K562 (cell line): Measurements from ENCODE around the gene MFSD12. TPM values are rescaled to one million over a fixed set of nuclear protein-coding genes. Genes with fewer than 3 reads are reported as not detected.

Experiments
- CEBPZ ChIP-seq: fragments of 150-350 bp; IDR thresholded peaks from 2 replicates; pipeline ENCODE4 v1.6.1; 2014; ENCODE audit warnings: low read depth, mild to moderate bottlenecking, low read length, borderline replicate concordance
- ETS2 ChIP-seq: IDR thresholded peaks from 2 replicates; pipeline ENCODE4 v1.6.1; 2016; ENCODE audit warnings: borderline replicate concordance, missing genetic modification characterization, mild to moderate bottlenecking, moderate library complexity, missing compliant biosample characterization; ENCODE audit not compliant: poor library complexity, severe bottlenecking
- L3MBTL2 ChIP-seq: fragments of 450-650 bp; IDR thresholded peaks from 2 replicates; pipeline ENCODE4 v1.6.1; 2016; ENCODE audit warnings: mild to moderate bottlenecking, moderate library complexity
- LCOR ChIP-seq: sonication (generic); formaldehyde crosslinking; IDR thresholded peaks from 2 replicates; pipeline ENCODE4 v1.8.0; 2022; ENCODE audit warnings: mild to moderate bottlenecking, missing genetic modification reagents
- NFRKB ChIP-seq: fragments of 450-650 bp; IDR thresholded peaks from 2 replicates; pipeline ENCODE4 v1.6.1; 2016; ENCODE audit warnings: low read depth
- RUNX1 ChIP-seq: sonication (generic); IDR thresholded peaks from 2 replicates; pipeline ENCODE4 v1.6.1; 2016; ENCODE audit warnings: antibody characterized with exemption, low read depth
- TOE1 ChIP-seq, 2 experiments: fragments of 450-650 bp in 1 of 2; sonication (generic) in 1 of 2; formaldehyde crosslinking in 1 of 2; IDR thresholded peaks; 2 replicates each; pipeline versions ENCODE4 v1.7.1 to v1.8.0; 2016 to 2022; ENCODE audit warnings: borderline replicate concordance in 2 of 2, mild to moderate bottlenecking in 2 of 2, antibody characterized with exemption in 1 of 2, inconsistent platforms in 1 of 2, low read depth in 1 of 2, missing genetic modification reagents in 1 of 2, moderate library complexity in 1 of 2
- ZNF146 ChIP-seq: IDR thresholded peaks from one replicate; pipeline ENCODE4 v1.6.1; 2018; ENCODE audit warnings: missing compliant biosample characterization; ENCODE audit not compliant: unreplicated experiment
- polyA plus RNA-seq, 8 experiments: library from polyadenylated mRNA; depleted of rRNA in 4 of 8; stranded (reverse) in 5 of 8; unstranded in 3 of 8; fragments of >200 nt; fragmentation: Nextera tagmentation in 2 of 8; fragmentation: Illumina TruSeq in 1 of 8; extraction: Ambion mirVana in 2 of 8; extraction: Trizol in 1 of 8; gene quantifications; 2 replicates each; pipeline versions ENCODE4 v1.2.1 to v1.2.3, GENCODE V29; 2011 to 2014; ENCODE audit warnings: inconsistent platforms in 1 of 8, missing spikeins in 1 of 8
- total RNA-seq, 7 experiments: library from RNA; depleted of rRNA in 6 of 7; stranded (reverse); fragments of >200 nt in 6 of 7; fragmentation: Illumina TruSeq in 2 of 7; extraction: Trizol in 2 of 7; gene quantifications; 2 replicates each; pipeline versions ENCODE4 v1.2.1 to v1.2.3, GENCODE V29; 2011 to 2021; ENCODE audit warnings: low replicate concordance in 1 of 7
- TF ChIP-seq, protein P1 (sequence below): fragments of 450-650 bp; IDR thresholded peaks from 2 replicates; pipeline ENCODE4 v1.6.1; 2016; ENCODE audit warnings: mild to moderate bottlenecking, moderate library complexity
- TF ChIP-seq, protein P2 (sequence below): fragments of 250-450 bp; sonication (Bioruptor Pico); IDR thresholded peaks from 2 replicates; pipeline ENCODE4 v1.8.0; 2022; ENCODE audit warnings: inconsistent platforms, mild to moderate bottlenecking, moderate library complexity, borderline replicate concordance

The MFSD12 gene
- total and polyA plus RNA-seq, 9 of the 15 experiments (the other 6 are each of a cell fraction or from before 2014, with no cell fraction given): 0.69 to 112 (median 31.8) TPM

DNA sequence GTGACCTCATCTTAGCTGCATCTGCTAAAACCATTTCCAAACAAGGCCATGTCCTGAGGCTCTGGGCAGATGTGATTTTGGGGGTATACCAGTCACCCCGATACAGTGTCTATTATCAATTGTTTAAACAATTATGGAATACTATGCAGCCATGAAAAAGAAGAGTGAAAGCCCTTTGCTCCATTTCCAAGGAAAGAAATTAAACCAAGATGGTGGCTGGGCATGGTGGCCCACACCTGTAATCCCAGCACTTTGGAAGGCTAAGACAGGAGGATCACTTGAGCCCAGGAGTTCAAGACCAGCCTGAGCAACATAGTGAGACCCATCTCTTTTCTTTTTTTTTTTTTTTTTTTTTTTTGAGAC, 17.6 kb downstream of the MFSD12 start (continued):
- TF ChIP-seq, protein P1, sequence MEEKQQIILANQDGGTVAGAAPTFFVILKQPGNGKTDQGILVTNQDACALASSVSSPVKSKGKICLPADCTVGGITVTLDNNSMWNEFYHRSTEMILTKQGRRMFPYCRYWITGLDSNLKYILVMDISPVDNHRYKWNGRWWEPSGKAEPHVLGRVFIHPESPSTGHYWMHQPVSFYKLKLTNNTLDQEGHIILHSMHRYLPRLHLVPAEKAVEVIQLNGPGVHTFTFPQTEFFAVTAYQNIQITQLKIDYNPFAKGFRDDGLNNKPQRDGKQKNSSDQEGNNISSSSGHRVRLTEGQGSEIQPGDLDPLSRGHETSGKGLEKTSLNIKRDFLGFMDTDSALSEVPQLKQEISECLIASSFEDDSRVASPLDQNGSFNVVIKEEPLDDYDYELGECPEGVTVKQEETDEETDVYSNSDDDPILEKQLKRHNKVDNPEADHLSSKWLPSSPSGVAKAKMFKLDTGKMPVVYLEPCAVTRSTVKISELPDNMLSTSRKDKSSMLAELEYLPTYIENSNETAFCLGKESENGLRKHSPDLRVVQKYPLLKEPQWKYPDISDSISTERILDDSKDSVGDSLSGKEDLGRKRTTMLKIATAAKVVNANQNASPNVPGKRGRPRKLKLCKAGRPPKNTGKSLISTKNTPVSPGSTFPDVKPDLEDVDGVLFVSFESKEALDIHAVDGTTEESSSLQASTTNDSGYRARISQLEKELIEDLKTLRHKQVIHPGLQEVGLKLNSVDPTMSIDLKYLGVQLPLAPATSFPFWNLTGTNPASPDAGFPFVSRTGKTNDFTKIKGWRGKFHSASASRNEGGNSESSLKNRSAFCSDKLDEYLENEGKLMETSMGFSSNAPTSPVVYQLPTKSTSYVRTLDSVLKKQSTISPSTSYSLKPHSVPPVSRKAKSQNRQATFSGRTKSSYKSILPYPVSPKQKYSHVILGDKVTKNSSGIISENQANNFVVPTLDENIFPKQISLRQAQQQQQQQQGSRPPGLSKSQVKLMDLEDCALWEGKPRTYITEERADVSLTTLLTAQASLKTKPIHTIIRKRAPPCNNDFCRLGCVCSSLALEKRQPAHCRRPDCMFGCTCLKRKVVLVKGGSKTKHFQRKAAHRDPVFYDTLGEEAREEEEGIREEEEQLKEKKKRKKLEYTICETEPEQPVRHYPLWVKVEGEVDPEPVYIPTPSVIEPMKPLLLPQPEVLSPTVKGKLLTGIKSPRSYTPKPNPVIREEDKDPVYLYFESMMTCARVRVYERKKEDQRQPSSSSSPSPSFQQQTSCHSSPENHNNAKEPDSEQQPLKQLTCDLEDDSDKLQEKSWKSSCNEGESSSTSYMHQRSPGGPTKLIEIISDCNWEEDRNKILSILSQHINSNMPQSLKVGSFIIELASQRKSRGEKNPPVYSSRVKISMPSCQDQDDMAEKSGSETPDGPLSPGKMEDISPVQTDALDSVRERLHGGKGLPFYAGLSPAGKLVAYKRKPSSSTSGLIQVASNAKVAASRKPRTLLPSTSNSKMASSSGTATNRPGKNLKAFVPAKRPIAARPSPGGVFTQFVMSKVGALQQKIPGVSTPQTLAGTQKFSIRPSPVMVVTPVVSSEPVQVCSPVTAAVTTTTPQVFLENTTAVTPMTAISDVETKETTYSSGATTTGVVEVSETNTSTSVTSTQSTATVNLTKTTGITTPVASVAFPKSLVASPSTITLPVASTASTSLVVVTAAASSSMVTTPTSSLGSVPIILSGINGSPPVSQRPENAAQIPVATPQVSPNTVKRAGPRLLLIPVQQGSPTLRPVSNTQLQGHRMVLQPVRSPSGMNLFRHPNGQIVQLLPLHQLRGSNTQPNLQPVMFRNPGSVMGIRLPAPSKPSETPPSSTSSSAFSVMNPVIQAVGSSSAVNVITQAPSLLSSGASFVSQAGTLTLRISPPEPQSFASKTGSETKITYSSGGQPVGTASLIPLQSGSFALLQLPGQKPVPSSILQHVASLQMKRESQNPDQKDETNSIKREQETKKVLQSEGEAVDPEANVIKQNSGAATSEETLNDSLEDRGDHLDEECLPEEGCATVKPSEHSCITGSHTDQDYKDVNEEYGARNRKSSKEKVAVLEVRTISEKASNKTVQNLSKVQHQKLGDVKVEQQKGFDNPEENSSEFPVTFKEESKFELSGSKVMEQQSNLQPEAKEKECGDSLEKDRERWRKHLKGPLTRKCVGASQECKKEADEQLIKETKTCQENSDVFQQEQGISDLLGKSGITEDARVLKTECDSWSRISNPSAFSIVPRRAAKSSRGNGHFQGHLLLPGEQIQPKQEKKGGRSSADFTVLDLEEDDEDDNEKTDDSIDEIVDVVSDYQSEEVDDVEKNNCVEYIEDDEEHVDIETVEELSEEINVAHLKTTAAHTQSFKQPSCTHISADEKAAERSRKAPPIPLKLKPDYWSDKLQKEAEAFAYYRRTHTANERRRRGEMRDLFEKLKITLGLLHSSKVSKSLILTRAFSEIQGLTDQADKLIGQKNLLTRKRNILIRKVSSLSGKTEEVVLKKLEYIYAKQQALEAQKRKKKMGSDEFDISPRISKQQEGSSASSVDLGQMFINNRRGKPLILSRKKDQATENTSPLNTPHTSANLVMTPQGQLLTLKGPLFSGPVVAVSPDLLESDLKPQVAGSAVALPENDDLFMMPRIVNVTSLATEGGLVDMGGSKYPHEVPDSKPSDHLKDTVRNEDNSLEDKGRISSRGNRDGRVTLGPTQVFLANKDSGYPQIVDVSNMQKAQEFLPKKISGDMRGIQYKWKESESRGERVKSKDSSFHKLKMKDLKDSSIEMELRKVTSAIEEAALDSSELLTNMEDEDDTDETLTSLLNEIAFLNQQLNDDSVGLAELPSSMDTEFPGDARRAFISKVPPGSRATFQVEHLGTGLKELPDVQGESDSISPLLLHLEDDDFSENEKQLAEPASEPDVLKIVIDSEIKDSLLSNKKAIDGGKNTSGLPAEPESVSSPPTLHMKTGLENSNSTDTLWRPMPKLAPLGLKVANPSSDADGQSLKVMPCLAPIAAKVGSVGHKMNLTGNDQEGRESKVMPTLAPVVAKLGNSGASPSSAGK: no peak
- TF ChIP-seq ETS2 (tag): no peak
- TF ChIP-seq NFRKB: no peak
- no peak for TF ChIP-seq RUNX1
- peak; percentile 100 for TF ChIP-seq ZNF146
- no peak for TF ChIP-seq L3MBTL2
- no peak for TF ChIP-seq TOE1 (IDR thresholded peaks at IDR 0.05; ENCODE audit: borderline replicate concordance)
- TF ChIP-seq TOE1 (CRISPR knock-in tag; IDR thresholded peaks at IDR 0.05; ENCODE audit: borderline replicate concordance, low read depth): no peak
- no peak for TF ChIP-seq LCOR (CRISPR knock-in tag)
- TF ChIP-seq CEBPZ: no peak
- TF ChIP-seq, protein P2, sequence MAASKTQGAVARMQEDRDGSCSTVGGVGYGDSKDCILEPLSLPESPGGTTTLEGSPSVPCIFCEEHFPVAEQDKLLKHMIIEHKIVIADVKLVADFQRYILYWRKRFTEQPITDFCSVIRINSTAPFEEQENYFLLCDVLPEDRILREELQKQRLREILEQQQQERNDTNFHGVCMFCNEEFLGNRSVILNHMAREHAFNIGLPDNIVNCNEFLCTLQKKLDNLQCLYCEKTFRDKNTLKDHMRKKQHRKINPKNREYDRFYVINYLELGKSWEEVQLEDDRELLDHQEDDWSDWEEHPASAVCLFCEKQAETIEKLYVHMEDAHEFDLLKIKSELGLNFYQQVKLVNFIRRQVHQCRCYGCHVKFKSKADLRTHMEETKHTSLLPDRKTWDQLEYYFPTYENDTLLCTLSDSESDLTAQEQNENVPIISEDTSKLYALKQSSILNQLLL: no peak
